HepG2 (cell line): Measurements from ENCODE around the gene ACTN4. TPM values are rescaled to one million over a fixed set of nuclear protein-coding genes. Genes with fewer than 3 reads are reported as not detected.

Source experiments
- ATAC-seq: fragments of 200-7000 bp; cut with Tn5 transposase; 3 replicates; pipeline ENCODE4 v1.9.1; 2020; ENCODE audit warnings: mild to moderate bottlenecking, moderate library complexity
- BruUV-seq: library from RNA; stranded (reverse); fragments of 400-500 nt; replicated peaks from 2 replicates; lab custom pipeline; 2021; lab: Mats Ljungman, UMichigan
- CTCF ChIA-PET: fragments of 300-600 bp; formaldehyde crosslinking; extraction: SDS; loops from one replicate; lab custom pipeline; 2021; ENCODE audit warnings: low total read pairs, inconsistent platforms, low intra/inter-chr PET ratio; lab: Yijun Ruan, JAX
- POLR2A ChIA-PET: fragments of 350-600 bp; sonication (Branson Sonifier 250); formaldehyde crosslinking; loops from one replicate; lab custom pipeline; 2020; ENCODE audit warnings: antibody characterized with exemption, inconsistent platforms; lab: Yijun Ruan, JAX
- DNase-seq: peaks from one replicate; pipeline ENCODE4 v3.0.0-alpha.2; 2015; ENCODE audit warnings: low spot score
- FAIRE-seq: peaks from 3 replicates; lab custom pipeline; 2011; peaks lifted over from hg19 to GRCh38; lab: Jason Lieb, UNC
- H2AFZ ChIP-seq: one replicate; pipeline ENCODE4 v1.6.1; 2011; ENCODE audit warnings: low read length, inconsistent platforms
- H3K27ac ChIP-seq: fragments of 300-600 bp; 3 replicates; pipeline ENCODE4 v1.8.0; 2011; ENCODE audit warnings: mixed run types, mild to moderate bottlenecking, mixed read lengths, low read length, inconsistent platforms; ENCODE audit not compliant: insufficient read depth; ENCODE audit errors: extremely low read length
- H3K27me3 ChIP-seq, 2 experiments: fragments of 200-600 bp in 1 of 2; 2 replicates in 1 of 2; 3 replicates in 1 of 2; pipeline versions ENCODE4 v1.6.0 to v1.8.0; 2011; ENCODE audit warnings: low read length in 2 of 2, mild to moderate bottlenecking in 2 of 2, moderate library complexity in 2 of 2, inconsistent platforms in 1 of 2; ENCODE audit not compliant: insufficient read depth in 2 of 2, control insufficient read depth in 1 of 2
- H3K36me3 ChIP-seq, 2 experiments: fragments of 200-600 bp in 1 of 2; replicated peaks in 1 of 2; 2 replicates in 1 of 2; 3 replicates in 1 of 2; pipeline versions ENCODE4 v1.5.1 to v1.8.0; 2011; ENCODE audit warnings: low read length in 2 of 2, inconsistent platforms in 1 of 2; ENCODE audit not compliant: insufficient read depth in 2 of 2, control insufficient read depth in 1 of 2
- H3K4me1 ChIP-seq: 2 replicates; pipeline ENCODE4 v1.5.1; 2012; ENCODE audit warnings: low read length, inconsistent platforms; ENCODE audit not compliant: insufficient read depth
- H3K4me2 ChIP-seq: 2 replicates; pipeline ENCODE4 v1.6.0; 2011; ENCODE audit warnings: low read depth, low read length, inconsistent platforms
- H3K4me3 ChIP-seq, 3 experiments: fragments of 200-600 bp in 1 of 3; sonication (generic), shearing (Covaris generic) in 1 of 3; replicated peaks in 1 of 3; 2 replicates each; pipeline ENCODE4 v1.5.1; 2011 to 2016; ENCODE audit warnings: low read length in 3 of 3, inconsistent platforms in 2 of 3, low read depth in 2 of 3, mild to moderate bottlenecking in 2 of 3, control low read depth in 1 of 3, mixed read lengths in 1 of 3; ENCODE audit not compliant: insufficient read depth in 1 of 3
- H3K79me2 ChIP-seq: one replicate; pipeline ENCODE4 v1.6.1; 2011; ENCODE audit warnings: low read length, inconsistent platforms; ENCODE audit not compliant: insufficient read depth
- H3K9ac ChIP-seq: 2 replicates; pipeline ENCODE4 v1.6.0; 2011; ENCODE audit warnings: mild to moderate bottlenecking, low read depth, low read length, inconsistent platforms; ENCODE audit not compliant: insufficient read depth
- H3K9me3 ChIP-seq: 2 replicates; pipeline ENCODE4 v1.5.1; 2012; ENCODE audit warnings: mild to moderate bottlenecking, low read length
- H4K20me1 ChIP-seq: 2 replicates; pipeline ENCODE4 v1.6.0; 2011; ENCODE audit warnings: inconsistent platforms, mild to moderate bottlenecking, low read length, moderate library complexity; ENCODE audit not compliant: insufficient read depth
- ATF7 ChIP-seq, 2 experiments: fragments of 450-650 bp in 1 of 2; sonication (generic) in 1 of 2; formaldehyde crosslinking in 1 of 2; IDR thresholded peaks; 2 replicates each; pipeline versions ENCODE4 v1.4.0 to v1.6.1; 2016 to 2020; ENCODE audit warnings: antibody characterized with exemption in 1 of 2, mild to moderate bottlenecking in 1 of 2, missing genetic modification reagents in 1 of 2
- SAP130 ChIP-seq: IDR thresholded peaks from 2 replicates; pipeline ENCODE4 v1.6.1; 2016; ENCODE audit warnings: low read depth
- SOX6 ChIP-seq, 2 experiments: fragments of 450-650 bp in 1 of 2; sonication (generic) in 1 of 2; formaldehyde crosslinking in 1 of 2; IDR thresholded peaks; 2 replicates each; pipeline versions ENCODE4 v1.4.0 to v1.6.1; 2017 to 2020; ENCODE audit warnings: antibody characterized with exemption in 1 of 2, mild to moderate bottlenecking in 1 of 2, missing genetic modification reagents in 1 of 2
- TEAD3 ChIP-seq: optimal IDR thresholded peaks from 2 replicates; pipeline ENCODE3; 2016; ENCODE audit warnings: borderline replicate concordance
- TP53 ChIP-seq: sonication (generic); formaldehyde crosslinking; conservative IDR thresholded peaks from 2 replicates; pipeline ENCODE4 v1.4.0; 2020; ENCODE audit warnings: missing genetic modification reagents
- ZMYM4 ChIP-seq: sonication (generic); formaldehyde crosslinking; IDR thresholded peaks from 2 replicates; pipeline ENCODE4 v1.8.1; 2023; ENCODE audit warnings: mild to moderate bottlenecking, missing genetic modification reagents
- ZNF710 ChIP-seq: sonication (generic); formaldehyde crosslinking; IDR thresholded peaks from 2 replicates; pipeline ENCODE4 v1.5.0; 2020; ENCODE audit warnings: mild to moderate bottlenecking, missing genetic modification reagents, borderline replicate concordance
- WGBS: methylation state at CpG from one replicate; pipeline ENCODE4 v1.1.6; 2017; ENCODE audit warnings: low lambda C conversion rate; 5-methylcytosine and 5-hydroxymethylcytosine counted together
- in situ Hi-C: cut with HindIII; loops from 2 replicates; pipeline ENCODE4 v1.10.0; 2017; ENCODE audit warnings: low pct_unique_long_range_greater_than_20kb; ENCODE audit not compliant: extremely low pct_ligation_motif_present
- intact Hi-C: fragments of 100-400 bp; cut with micrococcal nuclease; formaldehyde crosslinking; loops from one replicate; pipeline ENCODE4 v1.10.0; 2022; ENCODE audit not compliant: unreplicated experiment
- polyA plus RNA-seq, 8 experiments: library from polyadenylated mRNA; depleted of rRNA in 3 of 8; stranded (reverse) in 7 of 8; unstranded in 1 of 8; fragments of >200 nt; fragmentation: Illumina TruSeq in 4 of 8; extraction: Trizol in 4 of 8; gene quantifications; 2 replicates each; pipeline versions ENCODE4 v1.2.1 to v1.2.3, GENCODE V29; 2011 to 2016; ENCODE audit warnings: low read depth in 4 of 8, missing spikeins in 1 of 8, mixed read lengths in 1 of 8; ENCODE audit not compliant: insufficient read depth in 1 of 8
- total RNA-seq, 5 experiments: library from RNA; depleted of rRNA; stranded (reverse); fragments of >200 nt; fragmentation: Illumina TruSeq; extraction: Trizol; gene quantifications; 2 replicates each; pipeline ENCODE4 v1.2.3, GENCODE V29; 2016; ENCODE audit warnings: low read depth in 1 of 5
- TF ChIP-seq, protein P1 (sequence below): sonication (generic); formaldehyde crosslinking; IDR thresholded peaks from 2 replicates; pipeline ENCODE4 v1.4.0; 2020; ENCODE audit warnings: missing genetic modification reagents
- TF ChIP-seq, protein P2 (sequence below): sonication (generic); formaldehyde crosslinking; IDR thresholded peaks from 2 replicates; pipeline ENCODE4 v1.5.1; 2020; ENCODE audit warnings: mild to moderate bottlenecking, missing genetic modification reagents, moderate library complexity

The ACTN4 gene
- total and polyA plus RNA-seq, 2 of the 13 experiments (the other 11 are each of a cell fraction or from before 2014, with no cell fraction given) = 171 to 192 TPM

GRCh38 chr19:38693380-38694223 lies 46.2 kb downstream of the ACTN4 start (continued):
- TF ChIP-seq, protein P1, sequence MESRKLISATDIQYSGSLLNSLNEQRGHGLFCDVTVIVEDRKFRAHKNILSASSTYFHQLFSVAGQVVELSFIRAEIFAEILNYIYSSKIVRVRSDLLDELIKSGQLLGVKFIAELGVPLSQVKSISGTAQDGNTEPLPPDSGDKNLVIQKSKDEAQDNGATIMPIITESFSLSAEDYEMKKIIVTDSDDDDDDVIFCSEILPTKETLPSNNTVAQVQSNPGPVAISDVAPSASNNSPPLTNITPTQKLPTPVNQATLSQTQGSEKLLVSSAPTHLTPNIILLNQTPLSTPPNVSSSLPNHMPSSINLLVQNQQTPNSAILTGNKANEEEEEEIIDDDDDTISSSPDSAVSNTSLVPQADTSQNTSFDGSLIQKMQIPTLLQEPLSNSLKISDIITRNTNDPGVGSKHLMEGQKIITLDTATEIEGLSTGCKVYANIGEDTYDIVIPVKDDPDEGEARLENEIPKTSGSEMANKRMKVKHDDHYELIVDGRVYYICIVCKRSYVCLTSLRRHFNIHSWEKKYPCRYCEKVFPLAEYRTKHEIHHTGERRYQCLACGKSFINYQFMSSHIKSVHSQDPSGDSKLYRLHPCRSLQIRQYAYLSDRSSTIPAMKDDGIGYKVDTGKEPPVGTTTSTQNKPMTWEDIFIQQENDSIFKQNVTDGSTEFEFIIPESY (CRISPR knock-in tag) = peak; percentile 95
- TF ChIP-seq TEAD3 (CRISPR knock-in tag) (peak; percentile 67), SAP130 (CRISPR knock-in tag) (peak; percentile 13; the same call in 1 of the 2 replicates), ZMYM4 (CRISPR knock-in tag) (no peak), ZNF710 (peak; percentile 32; the same call in 1 of the 2 replicates), SOX6 (IDR thresholded peaks at IDR 0.05) (no peak), SOX6 (CRISPR knock-in tag; IDR thresholded peaks at IDR 0.05) (peak; percentile 22; the same call in 1 of the 2 replicates)

DNA sequence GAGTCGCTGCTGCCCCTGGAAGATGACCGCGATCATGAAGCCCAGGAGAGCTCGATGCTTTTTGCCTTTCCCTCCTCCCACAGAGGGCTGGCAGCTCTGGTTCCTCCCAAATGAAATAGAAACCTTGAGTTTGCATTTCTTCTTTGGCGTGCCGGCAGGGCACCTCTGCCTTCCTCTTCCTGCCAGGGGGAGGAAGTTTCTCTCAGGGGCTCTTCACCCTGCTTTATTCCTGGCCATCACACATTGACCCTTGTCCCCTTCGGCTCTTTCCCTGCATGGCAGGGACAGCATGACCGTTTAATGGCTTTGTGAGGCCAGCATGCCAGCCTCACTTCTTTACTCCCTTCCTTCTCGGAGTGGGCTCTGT lies 47.9 kb downstream of the ACTN4 start:
- H3K36me3 ChIP-seq = peaks cover 26 to 52% of the 10 kb centered on the region in 2 experiments
- no peak overlapping the region for H2AFZ ChIP-seq
- H3K4me3 ChIP-seq = no peak overlapping the region
- intact Hi-C loops (no loop called here), in situ Hi-C loops (no loop called here)
- TF ChIP-seq ATF7 (IDR thresholded peaks at IDR 0.05) (no peak), ATF7 (CRISPR knock-in tag; IDR thresholded peaks at IDR 0.05) (no peak), TP53 (no peak)
- TF ChIP-seq, protein P2, sequence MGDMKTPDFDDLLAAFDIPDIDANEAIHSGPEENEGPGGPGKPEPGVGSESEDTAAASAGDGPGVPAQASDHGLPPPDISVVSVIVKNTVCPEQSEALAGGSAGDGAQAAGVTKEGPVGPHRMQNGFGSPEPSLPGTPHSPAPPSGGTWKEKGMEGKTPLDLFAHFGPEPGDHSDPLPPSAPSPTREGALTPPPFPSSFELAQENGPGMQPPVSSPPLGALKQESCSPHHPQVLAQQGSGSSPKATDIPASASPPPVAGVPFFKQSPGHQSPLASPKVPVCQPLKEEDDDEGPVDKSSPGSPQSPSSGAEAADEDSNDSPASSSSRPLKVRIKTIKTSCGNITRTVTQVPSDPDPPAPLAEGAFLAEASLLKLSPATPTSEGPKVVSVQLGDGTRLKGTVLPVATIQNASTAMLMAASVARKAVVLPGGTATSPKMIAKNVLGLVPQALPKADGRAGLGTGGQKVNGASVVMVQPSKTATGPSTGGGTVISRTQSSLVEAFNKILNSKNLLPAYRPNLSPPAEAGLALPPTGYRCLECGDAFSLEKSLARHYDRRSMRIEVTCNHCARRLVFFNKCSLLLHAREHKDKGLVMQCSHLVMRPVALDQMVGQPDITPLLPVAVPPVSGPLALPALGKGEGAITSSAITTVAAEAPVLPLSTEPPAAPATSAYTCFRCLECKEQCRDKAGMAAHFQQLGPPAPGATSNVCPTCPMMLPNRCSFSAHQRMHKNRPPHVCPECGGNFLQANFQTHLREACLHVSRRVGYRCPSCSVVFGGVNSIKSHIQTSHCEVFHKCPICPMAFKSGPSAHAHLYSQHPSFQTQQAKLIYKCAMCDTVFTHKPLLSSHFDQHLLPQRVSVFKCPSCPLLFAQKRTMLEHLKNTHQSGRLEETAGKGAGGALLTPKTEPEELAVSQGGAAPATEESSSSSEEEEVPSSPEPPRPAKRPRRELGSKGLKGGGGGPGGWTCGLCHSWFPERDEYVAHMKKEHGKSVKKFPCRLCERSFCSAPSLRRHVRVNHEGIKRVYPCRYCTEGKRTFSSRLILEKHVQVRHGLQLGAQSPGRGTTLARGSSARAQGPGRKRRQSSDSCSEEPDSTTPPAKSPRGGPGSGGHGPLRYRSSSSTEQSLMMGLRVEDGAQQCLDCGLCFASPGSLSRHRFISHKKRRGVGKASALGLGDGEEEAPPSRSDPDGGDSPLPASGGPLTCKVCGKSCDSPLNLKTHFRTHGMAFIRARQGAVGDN = 0 out of 2 replicates have a peak, but pooled peaks have one; percentile 18
- POLR2A ChIA-PET = interaction anchor here (1.5 kb wide), 1 partner anchor 48 kb away, joined by 4 read pairs; the partner anchor contains the start of gene ACTN4
- DNase-seq (no peak), ATAC-seq (no peak), FAIRE-seq (no peak)
- WGBS = 89% methylated on average over 7 of the region's 9 CpGs
- no TSS peak for BruUV-seq
- no peak overlapping the region for H3K4me2 ChIP-seq
- no peaks in the 10 kb centered on the region for H3K27me3 ChIP-seq
- no peak overlapping the region for H3K27ac ChIP-seq
- peaks cover 95% of the 10 kb centered on the region for H3K79me2 ChIP-seq
- H3K9ac ChIP-seq = no peak overlapping the region
- H3K9me3 ChIP-seq = no peaks in the 10 kb centered on the region
- CTCF ChIA-PET = no interaction called here
- peaks cover 14% of the 10 kb centered on the region; the same call in 1 of the 2 replicates for H4K20me1 ChIP-seq
- H3K4me1 ChIP-seq = peaks cover 100% of the 10 kb centered on the region
